Measurements from ENCODE around the gene PDE1C.

PDE1C gene

GRCh38 chr7:32075612-32076011, 5.4 kb upstream of the PDE1C start:
- TF ChIP-seq, protein P1, sequence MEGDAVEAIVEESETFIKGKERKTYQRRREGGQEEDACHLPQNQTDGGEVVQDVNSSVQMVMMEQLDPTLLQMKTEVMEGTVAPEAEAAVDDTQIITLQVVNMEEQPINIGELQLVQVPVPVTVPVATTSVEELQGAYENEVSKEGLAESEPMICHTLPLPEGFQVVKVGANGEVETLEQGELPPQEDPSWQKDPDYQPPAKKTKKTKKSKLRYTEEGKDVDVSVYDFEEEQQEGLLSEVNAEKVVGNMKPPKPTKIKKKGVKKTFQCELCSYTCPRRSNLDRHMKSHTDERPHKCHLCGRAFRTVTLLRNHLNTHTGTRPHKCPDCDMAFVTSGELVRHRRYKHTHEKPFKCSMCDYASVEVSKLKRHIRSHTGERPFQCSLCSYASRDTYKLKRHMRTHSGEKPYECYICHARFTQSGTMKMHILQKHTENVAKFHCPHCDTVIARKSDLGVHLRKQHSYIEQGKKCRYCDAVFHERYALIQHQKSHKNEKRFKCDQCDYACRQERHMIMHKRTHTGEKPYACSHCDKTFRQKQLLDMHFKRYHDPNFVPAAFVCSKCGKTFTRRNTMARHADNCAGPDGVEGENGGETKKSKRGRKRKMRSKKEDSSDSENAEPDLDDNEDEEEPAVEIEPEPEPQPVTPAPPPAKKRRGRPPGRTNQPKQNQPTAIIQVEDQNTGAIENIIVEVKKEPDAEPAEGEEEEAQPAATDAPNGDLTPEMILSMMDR (IDR thresholded peaks at IDR 0.05; ENCODE audit: low read depth, low read length) = no peak
- H3K4me3 ChIP-seq (ENCODE audit: low read depth, low read length) = no peak overlapping the region

- no peak overlapping the region for H3K4me3 ChIP-seq (ENCODE audit: low read depth, low read length)
- TF ChIP-seq, protein P1 (IDR thresholded peaks at IDR 0.05; ENCODE audit: low read depth, low read length) = no peak
Measured at GRCh38 chr7:32074787-32075585, 4.8 kb upstream of the PDE1C start.

DNA sequence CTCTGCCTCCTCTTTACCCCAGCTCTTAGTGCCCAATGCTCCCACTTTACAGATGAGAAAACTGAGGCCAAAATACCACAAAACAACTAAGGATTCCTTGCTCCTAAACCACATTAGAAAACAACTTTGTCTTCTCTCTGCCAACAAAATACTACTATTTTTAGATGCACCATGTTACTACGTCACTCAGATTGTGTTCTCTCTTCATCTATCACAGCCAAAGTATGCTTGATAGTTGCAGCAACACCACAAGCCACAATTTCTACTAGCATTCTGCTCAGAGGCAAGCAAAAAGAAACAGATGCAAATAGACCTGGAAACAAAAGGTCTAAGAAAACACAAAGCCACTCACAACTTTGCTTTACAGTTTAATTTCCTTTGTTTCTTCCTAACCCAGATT, 3.3 kb upstream of the PDE1C start:
- TF ChIP-seq, protein P1 (IDR thresholded peaks at IDR 0.05; ENCODE audit: low read depth, low read length) = no peak
- H3K4me3 ChIP-seq (ENCODE audit: low read depth, low read length) = no peak overlapping the region

DNA sequence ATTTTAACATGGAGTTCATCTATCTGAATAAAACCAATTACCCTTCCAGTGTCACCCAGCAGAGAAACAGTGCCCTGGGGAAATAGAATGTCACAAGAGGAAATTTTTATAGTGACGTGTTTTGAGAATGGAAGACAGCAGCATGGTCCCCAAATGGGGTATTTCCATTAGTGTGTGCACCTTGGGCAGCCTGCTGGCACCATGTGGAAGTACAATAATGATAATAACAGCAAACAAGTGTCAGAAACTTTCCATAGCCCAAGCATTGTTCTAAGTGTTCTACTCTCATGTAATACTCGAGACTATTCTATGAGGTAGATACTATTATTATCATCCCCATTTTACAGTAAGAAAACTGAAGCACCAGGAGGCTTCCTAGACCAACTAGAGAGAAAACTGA, 2.2 kb upstream of the PDE1C start:
- peak overlapping the region; percentile 74; the same call in 1 of the 2 replicates for H3K4me3 ChIP-seq (ENCODE audit: low read depth, low read length)
- TF ChIP-seq, protein P1 (IDR thresholded peaks at IDR 0.05; ENCODE audit: low read depth, low read length) = 0 out of 2 replicates have a peak, but pooled peaks have one; percentile 6

GRCh38 chr7:32071466-32072091, 1.4 kb upstream of the PDE1C start:
- TF ChIP-seq, protein P1 (IDR thresholded peaks at IDR 0.05; ENCODE audit: low read depth, low read length) = no peak

GRCh38 chr7:32070051-32070405, 179 bp downstream of the PDE1C start:
- peak overlapping the region; percentile 74 for H3K4me3 ChIP-seq (ENCODE audit: low read depth, low read length)
- TF ChIP-seq, protein P1 (IDR thresholded peaks at IDR 0.05; ENCODE audit: low read depth, low read length) = no peak

More at GRCh38 chr7:32071466-32072091, 1.4 kb upstream of the PDE1C start:
- peak overlapping the region; percentile 74 for H3K4me3 ChIP-seq (ENCODE audit: low read depth, low read length)

GRCh38 chr7:32069116-32069650, 1.0 kb downstream of the PDE1C start:
- TF ChIP-seq, protein P1 (IDR thresholded peaks at IDR 0.05; ENCODE audit: low read depth, low read length) = no peak
- peak overlapping the region; percentile 74 for H3K4me3 ChIP-seq (ENCODE audit: low read depth, low read length)
